Liver (tissue), 9 donors: ENCODE results near the gene NT5DC2. TPM values are rescaled to one million over a fixed set of nuclear protein-coding genes. Genes with fewer than 3 reads are reported as not detected.

ENCODE experiments used
- DNase-seq: peaks from one replicate; pipeline ENCODE4 v3.0.0-alpha.2; 2017; ENCODE audit warnings: low spot score
- H3K27ac ChIP-seq, 2 donors: one replicate each; pipeline ENCODE4 v1.7.0; 2013; ENCODE audit warnings: inconsistent platforms in 2 of 2, low read length in 2 of 2, control low read depth in 1 of 2, low read depth in 1 of 2, mild to moderate bottlenecking in 1 of 2
- H3K27me3 ChIP-seq, 4 donors: one replicate each; pipeline versions ENCODE4 v1.6.1 to v1.7.0; 2013; ENCODE audit warnings: low read length in 3 of 4, inconsistent platforms in 1 of 4, mild to moderate bottlenecking in 1 of 4, moderate library complexity in 1 of 4; ENCODE audit not compliant: control insufficient read depth in 4 of 4, insufficient read depth in 4 of 4
- H3K36me3 ChIP-seq, 4 donors: one replicate each; pipeline versions ENCODE4 v1.6.1 to v1.7.0; 2013; ENCODE audit warnings: low read length in 3 of 4, mild to moderate bottlenecking in 3 of 4, low read depth in 1 of 4, moderate library complexity in 1 of 4; ENCODE audit not compliant: control insufficient read depth in 4 of 4, insufficient read depth in 3 of 4
- H3K4me1 ChIP-seq, 4 donors: one replicate each; pipeline versions ENCODE4 v1.6.1 to v1.7.0; 2013; ENCODE audit warnings: low read length in 3 of 4, mild to moderate bottlenecking in 3 of 4, moderate library complexity in 1 of 4; ENCODE audit not compliant: control insufficient read depth in 4 of 4, insufficient read depth in 4 of 4
- H3K4me3 ChIP-seq, 3 donors: one replicate each; pipeline versions ENCODE4 v1.6.1 to v1.7.0; 2013; ENCODE audit warnings: low read length in 3 of 3, control low read depth in 1 of 3, low read depth in 1 of 3, mild to moderate bottlenecking in 1 of 3
- H3K9ac ChIP-seq, 2 donors: one replicate each; pipeline ENCODE4 v1.7.0; 2013; ENCODE audit warnings: low read length in 2 of 2, mild to moderate bottlenecking in 2 of 2, moderate library complexity in 2 of 2, control low read depth in 1 of 2, low read depth in 1 of 2
- H3K9me3 ChIP-seq, 4 donors: one replicate each; pipeline versions ENCODE4 v1.6.1 to v1.7.0; 2013; ENCODE audit warnings: low read length in 3 of 4; ENCODE audit not compliant: control insufficient read depth in 4 of 4
- EGR1 ChIP-seq, 2 donors: IDR thresholded peaks; 2 replicates each; pipeline ENCODE4 v1.6.1; 2016 to 2018; ENCODE audit warnings: antibody characterized with exemption in 2 of 2, low read depth in 2 of 2
- FOXA1 ChIP-seq: IDR thresholded peaks from 2 replicates; pipeline ENCODE4 v1.6.1; 2016; ENCODE audit warnings: antibody characterized with exemption
- FOXA2 ChIP-seq: IDR thresholded peaks from 2 replicates; pipeline ENCODE4 v1.6.1; 2016; ENCODE audit warnings: antibody characterized with exemption
- GABPA ChIP-seq, 2 donors: IDR thresholded peaks in 1 of 2; conservative IDR thresholded peaks in 1 of 2; 2 replicates each; pipeline ENCODE4 v1.6.1; 2016; ENCODE audit warnings: antibody characterized with exemption in 2 of 2, mild to moderate bottlenecking in 1 of 2, moderate library complexity in 1 of 2
- HNF4A ChIP-seq, 2 donors: conservative IDR thresholded peaks; 2 replicates each; pipeline ENCODE4 v1.6.1; 2016; ENCODE audit warnings: antibody characterized with exemption in 2 of 2, mild to moderate bottlenecking in 2 of 2
- HNF4G ChIP-seq: IDR thresholded peaks from 2 replicates; pipeline ENCODE4 v1.6.1; 2016; ENCODE audit warnings: antibody characterized with exemption
- JUND ChIP-seq, 2 donors: IDR thresholded peaks; 2 replicates each; pipeline ENCODE4 v1.6.1; 2016; ENCODE audit warnings: antibody characterized with exemption in 2 of 2
- MAX ChIP-seq: IDR thresholded peaks from 2 replicates; pipeline ENCODE4 v1.6.1; 2016; ENCODE audit warnings: antibody characterized with exemption
- NR2F2 ChIP-seq: IDR thresholded peaks from 2 replicates; pipeline ENCODE4 v1.6.1; 2016; ENCODE audit warnings: antibody characterized with exemption
- RAD21 ChIP-seq, 2 donors: IDR thresholded peaks; 2 replicates each; pipeline ENCODE4 v1.6.1; 2016; ENCODE audit warnings: antibody characterized with exemption in 2 of 2, mild to moderate bottlenecking in 2 of 2
- SP1 ChIP-seq: IDR thresholded peaks from 2 replicates; pipeline ENCODE4 v1.6.1; 2018; ENCODE audit warnings: antibody characterized with exemption, mild to moderate bottlenecking
- TAF1 ChIP-seq: conservative IDR thresholded peaks from 2 replicates; pipeline ENCODE4 v1.6.1; 2016; ENCODE audit warnings: antibody characterized with exemption, mild to moderate bottlenecking
- YY1 ChIP-seq: IDR thresholded peaks from 2 replicates; pipeline ENCODE4 v1.6.1; 2016; ENCODE audit warnings: antibody characterized with exemption, mild to moderate bottlenecking
- ZBTB33 ChIP-seq: IDR thresholded peaks from 2 replicates; pipeline ENCODE4 v1.6.1; 2016; ENCODE audit warnings: antibody characterized with exemption
- WGBS: extraction: QIAGEN DNeasy Blood & Tissue Kit; methylation state at CpG from one replicate; pipeline ENCODE4 v1.1.7; 2013; 5-methylcytosine and 5-hydroxymethylcytosine counted together
- polyA plus RNA-seq, 2 donors: library from polyadenylated mRNA; stranded (reverse) in 1 of 2; unstranded in 1 of 2; fragments of 200-250 nt in 1 of 2; fragments of >200 nt in 1 of 2; fragmentation: Nextera tagmentation in 1 of 2; extraction: Ambion mirVana in 1 of 2; gene quantifications; one replicate each; pipeline versions ENCODE4 v1.2.1 to v1.2.3, GENCODE V29; 2013 to 2015
- total RNA-seq, 2 donors: library from RNA; depleted of rRNA; stranded (reverse); fragments of >200 nt; gene quantifications; one replicate each; pipeline ENCODE4 v1.2.3, GENCODE V29; 2014
- TF ChIP-seq, protein P1 (sequence below): IDR thresholded peaks from 2 replicates; pipeline ENCODE4 v1.6.1; 2016; ENCODE audit warnings: antibody characterized with exemption
- TF ChIP-seq, protein P2 (sequence below): fragments of 150-350 bp; IDR thresholded peaks from 2 replicates; pipeline ENCODE4 v1.5.1; 2017; ENCODE audit warnings: improper control_type of control experiment, low read depth, low read length; ENCODE audit not compliant: missing input control
- TF ChIP-seq, protein P3 (sequence below): IDR thresholded peaks from 2 replicates; pipeline ENCODE4 v1.6.1; 2016; ENCODE audit warnings: antibody characterized with exemption, mild to moderate bottlenecking
- donor health status: healthy.
- donor health status: healthy.
- donor health status: healthy.
- donor health status: healthy.
- donor health status: healthy.

The NT5DC2 gene
- total and polyA plus RNA-seq, 4 donors: 2.8 to 20.9 (median 3.1) TPM

- H3K9ac ChIP-seq: no peak overlapping the region
- H3K9me3 ChIP-seq: no peaks in the 10 kb centered on the region
- peak overlapping the region in 1 of 2 donors; percentile 51 for H3K27ac ChIP-seq
- peaks cover 0 to 17% (median 2%) of the 10 kb centered on the region in 4 donors for H3K4me1 ChIP-seq
- no peak overlapping the region for H3K4me3 ChIP-seq
- 82% methylated on average over 23 of the region's 23 CpGs for WGBS
- H3K36me3 ChIP-seq: peaks cover 16 to 58% (median 33%) of the 10 kb centered on the region in 4 donors
- no peaks in the 10 kb centered on the region for H3K27me3 ChIP-seq
- no peak for DNase-seq
- TF ChIP-seq RAD21 (IDR thresholded peaks at IDR 0.05) (peak in 1 of 2 donors; percentile 15), HNF4G (no peak), ZBTB33 (no peak), NR2F2 (peak; percentile 20), FOXA2 (no peak), GABPA (IDR thresholded peaks at IDR 0.05 in 1 of 2, conservative IDR thresholded peaks at IDR 0.05 in 1 of 2) (no peak), TAF1 (no peak), YY1 (no peak), JUND (IDR thresholded peaks at IDR 0.05) (no peak), EGR1 (IDR thresholded peaks at IDR 0.05; ENCODE audit: low read depth in 2 of 2) (peak in 1 of 2 donors; percentile 7), SP1 (no peak), HNF4A (conservative IDR thresholded peaks at IDR 0.05) (no peak), MAX (no peak), FOXA1 (no peak)
- TF ChIP-seq, protein P1, sequence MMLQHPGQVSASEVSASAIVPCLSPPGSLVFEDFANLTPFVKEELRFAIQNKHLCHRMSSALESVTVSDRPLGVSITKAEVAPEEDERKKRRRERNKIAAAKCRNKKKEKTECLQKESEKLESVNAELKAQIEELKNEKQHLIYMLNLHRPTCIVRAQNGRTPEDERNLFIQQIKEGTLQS: no peak
- TF ChIP-seq, protein P2, sequence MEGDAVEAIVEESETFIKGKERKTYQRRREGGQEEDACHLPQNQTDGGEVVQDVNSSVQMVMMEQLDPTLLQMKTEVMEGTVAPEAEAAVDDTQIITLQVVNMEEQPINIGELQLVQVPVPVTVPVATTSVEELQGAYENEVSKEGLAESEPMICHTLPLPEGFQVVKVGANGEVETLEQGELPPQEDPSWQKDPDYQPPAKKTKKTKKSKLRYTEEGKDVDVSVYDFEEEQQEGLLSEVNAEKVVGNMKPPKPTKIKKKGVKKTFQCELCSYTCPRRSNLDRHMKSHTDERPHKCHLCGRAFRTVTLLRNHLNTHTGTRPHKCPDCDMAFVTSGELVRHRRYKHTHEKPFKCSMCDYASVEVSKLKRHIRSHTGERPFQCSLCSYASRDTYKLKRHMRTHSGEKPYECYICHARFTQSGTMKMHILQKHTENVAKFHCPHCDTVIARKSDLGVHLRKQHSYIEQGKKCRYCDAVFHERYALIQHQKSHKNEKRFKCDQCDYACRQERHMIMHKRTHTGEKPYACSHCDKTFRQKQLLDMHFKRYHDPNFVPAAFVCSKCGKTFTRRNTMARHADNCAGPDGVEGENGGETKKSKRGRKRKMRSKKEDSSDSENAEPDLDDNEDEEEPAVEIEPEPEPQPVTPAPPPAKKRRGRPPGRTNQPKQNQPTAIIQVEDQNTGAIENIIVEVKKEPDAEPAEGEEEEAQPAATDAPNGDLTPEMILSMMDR: no peak
- TF ChIP-seq, protein P3, sequence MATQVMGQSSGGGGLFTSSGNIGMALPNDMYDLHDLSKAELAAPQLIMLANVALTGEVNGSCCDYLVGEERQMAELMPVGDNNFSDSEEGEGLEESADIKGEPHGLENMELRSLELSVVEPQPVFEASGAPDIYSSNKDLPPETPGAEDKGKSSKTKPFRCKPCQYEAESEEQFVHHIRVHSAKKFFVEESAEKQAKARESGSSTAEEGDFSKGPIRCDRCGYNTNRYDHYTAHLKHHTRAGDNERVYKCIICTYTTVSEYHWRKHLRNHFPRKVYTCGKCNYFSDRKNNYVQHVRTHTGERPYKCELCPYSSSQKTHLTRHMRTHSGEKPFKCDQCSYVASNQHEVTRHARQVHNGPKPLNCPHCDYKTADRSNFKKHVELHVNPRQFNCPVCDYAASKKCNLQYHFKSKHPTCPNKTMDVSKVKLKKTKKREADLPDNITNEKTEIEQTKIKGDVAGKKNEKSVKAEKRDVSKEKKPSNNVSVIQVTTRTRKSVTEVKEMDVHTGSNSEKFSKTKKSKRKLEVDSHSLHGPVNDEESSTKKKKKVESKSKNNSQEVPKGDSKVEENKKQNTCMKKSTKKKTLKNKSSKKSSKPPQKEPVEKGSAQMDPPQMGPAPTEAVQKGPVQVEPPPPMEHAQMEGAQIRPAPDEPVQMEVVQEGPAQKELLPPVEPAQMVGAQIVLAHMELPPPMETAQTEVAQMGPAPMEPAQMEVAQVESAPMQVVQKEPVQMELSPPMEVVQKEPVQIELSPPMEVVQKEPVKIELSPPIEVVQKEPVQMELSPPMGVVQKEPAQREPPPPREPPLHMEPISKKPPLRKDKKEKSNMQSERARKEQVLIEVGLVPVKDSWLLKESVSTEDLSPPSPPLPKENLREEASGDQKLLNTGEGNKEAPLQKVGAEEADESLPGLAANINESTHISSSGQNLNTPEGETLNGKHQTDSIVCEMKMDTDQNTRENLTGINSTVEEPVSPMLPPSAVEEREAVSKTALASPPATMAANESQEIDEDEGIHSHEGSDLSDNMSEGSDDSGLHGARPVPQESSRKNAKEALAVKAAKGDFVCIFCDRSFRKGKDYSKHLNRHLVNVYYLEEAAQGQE: no peak
Observed at GRCh38 chr3:52490939-52491526, 42.6 kb downstream of the NT5DC2 start.
